Lung (tissue), 12 donors: ENCODE results near the gene ZDHHC22. TPM values are rescaled to one million over a fixed set of nuclear protein-coding genes. Genes with fewer than 3 reads are reported as not detected.

Experiments
- ATAC-seq: fragments of 200-7000 bp; cut with Tn5 transposase; one replicate; pipeline ENCODE4 v1.9.1; 2020; ENCODE audit warnings: moderate number of reproducible peaks; ENCODE audit not compliant: insufficient read depth, low FRiP score
- DNase-seq, 3 donors: peaks; one replicate each; pipeline ENCODE4 v3.0.0-alpha.2; 2013 to 2017
- H3K27ac ChIP-seq, 2 donors: one replicate each; pipeline ENCODE4 v1.5.1; 2013; ENCODE audit warnings: mild to moderate bottlenecking in 2 of 2, moderate library complexity in 2 of 2, control low read depth in 1 of 2, inconsistent platforms in 1 of 2, low read depth in 1 of 2, low read length in 1 of 2
- H3K27me3 ChIP-seq, 3 donors: one replicate each; pipeline ENCODE4 v1.5.1; 2013; ENCODE audit warnings: low read length in 2 of 3; ENCODE audit not compliant: control insufficient read depth in 3 of 3, insufficient read depth in 3 of 3
- H3K36me3 ChIP-seq, 4 donors: one replicate each; pipeline ENCODE4 v1.5.1; 2013; ENCODE audit warnings: low read length in 4 of 4, mild to moderate bottlenecking in 1 of 4, moderate library complexity in 1 of 4; ENCODE audit not compliant: control insufficient read depth in 4 of 4, insufficient read depth in 4 of 4
- H3K4me1 ChIP-seq, 5 donors: one replicate each; pipeline ENCODE4 v1.5.1; 2013; ENCODE audit warnings: low read length in 5 of 5, mild to moderate bottlenecking in 2 of 5, moderate library complexity in 1 of 5; ENCODE audit not compliant: control insufficient read depth in 5 of 5, insufficient read depth in 5 of 5
- H3K4me3 ChIP-seq: one replicate; pipeline ENCODE4 v1.5.1; 2013; ENCODE audit warnings: mild to moderate bottlenecking, control low read depth, moderate library complexity
- H3K9ac ChIP-seq, 2 donors: one replicate each; pipeline ENCODE4 v1.5.1; 2013; ENCODE audit warnings: low read length in 2 of 2, control low read depth in 1 of 2; ENCODE audit not compliant: insufficient read depth in 1 of 2
- H3K9me3 ChIP-seq, 4 donors: one replicate each; pipeline ENCODE4 v1.5.1; 2013; ENCODE audit warnings: low read length in 3 of 4, mild to moderate bottlenecking in 1 of 4, moderate library complexity in 1 of 4; ENCODE audit not compliant: control insufficient read depth in 4 of 4, insufficient read depth in 3 of 4
- CTCF ChIP-seq: IDR thresholded peaks from 2 replicates; pipeline ENCODE4 v1.5.1; 2012; ENCODE audit warnings: mild to moderate bottlenecking; ENCODE audit errors: control extremely low read depth, extremely low read depth
- WGBS, 2 donors: extraction: QIAGEN DNeasy Blood & Tissue Kit; methylation state at CpG; one replicate each; pipeline ENCODE4 v1.1.7; 2013; 5-methylcytosine and 5-hydroxymethylcytosine counted together
- polyA plus RNA-seq, 2 donors: library from polyadenylated mRNA; stranded (reverse); fragments of 200-250 nt; gene quantifications; one replicate each; pipeline ENCODE4 v1.2.1, GENCODE V29; 2013
- total RNA-seq, 2 donors: library from RNA; depleted of rRNA in 1 of 2; stranded (reverse); fragments of >200 nt in 1 of 2; gene quantifications; one replicate each; pipeline ENCODE4 v1.2.1, GENCODE V29; 2014 to 2021
- donor health status: control.
- donor health status: control.
- donor health status: Bipolar disorder and iron deficiency.
- donor health status: healthy.
- donor health status: DM: yes; HTN: yes; CAD: no.

Gene ZDHHC22
- total and polyA plus RNA-seq, 4 donors = 0.02 TPM; not detected in 3

DNA sequence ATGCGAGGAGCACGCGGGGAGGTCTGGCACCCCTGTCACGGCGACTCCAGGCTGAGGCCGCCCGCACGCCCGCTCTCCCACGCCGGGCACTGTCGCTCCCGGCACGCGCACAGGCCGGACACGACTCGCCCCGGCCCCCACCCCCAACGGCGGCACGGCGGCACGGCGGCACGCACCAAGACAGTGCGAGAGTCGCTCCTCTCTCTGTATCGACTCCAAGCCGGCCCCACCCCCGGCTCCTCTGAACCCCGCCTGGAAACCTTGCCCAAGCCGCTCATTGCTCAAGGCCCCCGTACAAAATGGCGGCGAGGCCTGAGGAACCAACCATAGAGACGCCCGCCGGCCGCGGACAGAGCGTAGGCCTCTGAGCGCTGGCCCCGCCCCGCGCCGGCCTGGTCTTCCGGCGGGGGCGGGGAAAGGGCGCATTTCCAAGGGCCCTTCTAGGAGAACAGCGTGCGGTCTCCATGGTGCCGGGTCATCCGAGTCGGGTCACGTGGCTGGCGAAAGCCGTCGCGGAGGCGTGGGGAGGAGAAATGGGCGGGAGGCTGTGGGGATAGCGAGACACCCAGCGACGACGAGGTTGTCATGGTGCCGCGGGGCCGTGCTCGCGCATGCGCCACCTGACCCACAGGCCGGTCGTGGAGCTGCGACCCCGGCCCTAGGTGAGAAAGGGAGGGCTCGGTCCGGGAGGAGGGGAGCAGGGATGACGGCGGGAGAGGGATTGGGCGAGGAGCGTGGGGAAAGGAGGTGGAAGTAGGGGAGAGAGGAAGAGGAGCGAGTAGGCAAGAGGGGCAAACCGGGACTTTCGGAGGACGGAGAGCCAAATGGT lies 43.7 kb downstream of the ZDHHC22 start, which contains the start of gene CIPC:
TSS of gene CIPC (plus strand) at position 559 of the 829 bp plus-strand sequence. CDS start 7,451 bp downstream, outside the sequence.
- H3K36me3 ChIP-seq = no peaks in the 10 kb centered on the region
- H3K4me3 ChIP-seq = peak within 1 kb of the TSS; percentile 96
- 0 to 1% methylated on average over 83 to 87 of the region's 87 CpGs for WGBS, 2 donors
- H3K9me3 ChIP-seq = no peaks in the 10 kb centered on the region
- peak within 1 kb of the TSS; percentile 99 for H3K27ac ChIP-seq
- H3K4me1 ChIP-seq = peaks cover 5 to 22% (median 8%) of the 10 kb centered on the region in 5 donors
- peak; percentile 98 for ATAC-seq
- no peaks in the 10 kb centered on the region for H3K27me3 ChIP-seq
- peak within 1 kb of the TSS; percentile 98 to 99 for H3K9ac ChIP-seq
- peak; percentile 99 to 100 (median 99) for DNase-seq
- no peak for TF ChIP-seq CTCF

GRCh38 chr14:77097006-77097699 lies 44.4 kb downstream of the ZDHHC22 start:
- H3K9me3 ChIP-seq = no peaks in the 10 kb centered on the region
- H3K27ac ChIP-seq = peak overlapping the region; percentile 99
- peak overlapping the region; percentile 61 for H3K4me3 ChIP-seq
- ATAC-seq = no peak
- peak overlapping the region; percentile 74 to 99 for H3K9ac ChIP-seq
- no peaks in the 10 kb centered on the region for H3K36me3 ChIP-seq
- H3K27me3 ChIP-seq = no peaks in the 10 kb centered on the region
- peaks cover 5 to 22% (median 8%) of the 10 kb centered on the region in 5 donors for H3K4me1 ChIP-seq
- 4 to 5% methylated on average over 20 of the region's 20 CpGs for WGBS, 2 donors
- TF ChIP-seq CTCF = no peak
- peak in 1 of 3 donors; percentile 66 for DNase-seq

DNA sequence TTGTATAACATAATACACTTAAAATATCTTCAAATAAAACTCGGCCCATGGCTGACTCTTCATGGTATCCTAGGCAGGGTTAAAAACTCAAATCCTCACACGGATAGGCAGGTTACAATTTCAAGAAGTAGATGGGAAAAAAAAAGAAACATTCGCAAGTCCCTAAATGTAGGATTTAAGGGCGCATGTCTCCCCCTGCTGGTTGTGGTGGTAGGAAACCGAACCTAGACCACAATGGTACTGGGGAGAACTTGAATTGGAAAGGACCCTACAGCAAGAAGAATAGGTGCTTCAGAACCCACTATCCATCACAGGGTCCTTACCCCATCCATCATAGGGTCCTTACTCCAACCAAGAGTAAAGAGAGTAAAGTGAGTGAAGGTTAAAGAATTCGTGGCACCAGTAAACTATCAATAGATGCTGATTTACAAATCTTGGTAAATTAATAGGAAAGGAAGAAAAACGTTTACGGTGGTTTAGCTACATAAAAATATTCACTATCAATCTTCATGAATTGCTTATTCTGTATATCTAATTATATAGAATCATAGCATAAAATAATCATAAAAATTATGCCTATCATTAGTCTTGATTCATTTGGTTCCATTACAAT lies 46.8 kb downstream of the ZDHHC22 start:
- no peak for ATAC-seq
- no peak overlapping the region for H3K4me3 ChIP-seq
- peak; percentile 77 to 88 (median 86) for DNase-seq
- no peak overlapping the region for H3K27ac ChIP-seq
- no peak overlapping the region for H3K9ac ChIP-seq
- H3K27me3 ChIP-seq = no peaks in the 10 kb centered on the region
- no peaks in the 10 kb centered on the region for H3K36me3 ChIP-seq
- peaks cover 0 to 9% (median 4%) of the 10 kb centered on the region in 4 donors for H3K9me3 ChIP-seq
- H3K4me1 ChIP-seq = peaks cover 5 to 22% (median 8%) of the 10 kb centered on the region in 5 donors
- WGBS, 2 donors = 23 to 26% methylated on average over 8 of the region's 8 CpGs
- TF ChIP-seq CTCF = peak; percentile 80
